Mesothelial cell of epicardium (in vitro differentiated cells): ENCODE measurements around the gene ARRB1. TPM values are rescaled to one million over a fixed set of nuclear protein-coding genes. Genes with fewer than 3 reads are reported as not detected.

ENCODE experiments used
- DNase-seq, 2 experiments: peaks; one replicate each; pipeline ENCODE4 v3.0.0; 2021; ENCODE audit warnings: low spot score in 2 of 2; ENCODE audit not compliant: unreplicated experiment in 2 of 2
- H3K27ac Mint-ChIP-seq: 2 replicates; pipeline ENCODE4 v1.8.0; 2021; ENCODE audit warnings: mixed read lengths
- H3K27me3 Mint-ChIP-seq: 2 replicates; pipeline ENCODE4 v1.8.0; 2021; ENCODE audit warnings: low read depth, mixed read lengths
- H3K36me3 Mint-ChIP-seq: 2 replicates; pipeline ENCODE4 v1.8.0; 2021; ENCODE audit warnings: mixed read lengths
- H3K4me1 Mint-ChIP-seq: 2 replicates; pipeline ENCODE4 v1.8.0; 2021; ENCODE audit warnings: mixed read lengths
- H3K4me3 Mint-ChIP-seq: 2 replicates; pipeline ENCODE4 v1.8.0; 2021; ENCODE audit warnings: mild to moderate bottlenecking, moderate library complexity, mixed read lengths
- H3K9me3 Mint-ChIP-seq: 2 replicates; pipeline ENCODE4 v1.8.0; 2021; ENCODE audit warnings: mixed read lengths
- CTCF ChIP-seq: fragments of 200-600 bp; sonication (generic); IDR thresholded peaks from one replicate; pipeline ENCODE4 v1.5.0; 2021; ENCODE audit warnings: antibody characterized with exemption; ENCODE audit not compliant: unreplicated experiment
- total RNA-seq: library from RNA; stranded (reverse); gene quantifications from 3 replicates; pipeline ENCODE4 v1.2.1, GENCODE V29; 2021

ARRB1 gene
- total RNA-seq, 1 donor from 2014 or later: 17.5 TPM

GRCh38 chr11:75346296-75346695 lies 5.2 kb downstream of the ARRB1 start:
- H3K4me1 Mint-ChIP-seq: peaks cover 52% of the 10 kb centered on the region
- DNase-seq: no peak
- H3K4me3 Mint-ChIP-seq: no peak overlapping the region
- no peaks in the 10 kb centered on the region for H3K9me3 Mint-ChIP-seq
- peaks cover 8% of the 10 kb centered on the region for H3K27me3 Mint-ChIP-seq
- H3K36me3 Mint-ChIP-seq: no peaks in the 10 kb centered on the region
- H3K27ac Mint-ChIP-seq: peak overlapping the region; percentile 39
- TF ChIP-seq CTCF: no peak

- no peak for DNase-seq
- Mint-ChIP-seq H3K27me3 (peaks cover 3% of the 10 kb centered on the region), H3K27ac (peak overlapping the region; percentile 25), H3K9me3 (no peaks in the 10 kb centered on the region), H3K36me3 (no peaks in the 10 kb centered on the region), H3K4me1 (peaks cover 54% of the 10 kb centered on the region), H3K4me3 (no peak overlapping the region)
- TF ChIP-seq CTCF: no peak
These were observed 5.9 kb downstream of the ARRB1 start for GRCh38 chr11:75345455-75346160.

GRCh38 chr11:75344761-75345454 lies 6.6 kb downstream of the ARRB1 start:
- peaks cover 55% of the 10 kb centered on the region for H3K4me1 Mint-ChIP-seq
- H3K27ac Mint-ChIP-seq: peak overlapping the region; percentile 43
- no peaks in the 10 kb centered on the region for H3K36me3 Mint-ChIP-seq
- H3K27me3 Mint-ChIP-seq: no peaks in the 10 kb centered on the region
- no peak for DNase-seq
- no peaks in the 10 kb centered on the region for H3K9me3 Mint-ChIP-seq
- no peak overlapping the region for H3K4me3 Mint-ChIP-seq
- TF ChIP-seq CTCF: no peak

- no peak for DNase-seq
- peaks cover 58% of the 10 kb centered on the region for H3K4me1 Mint-ChIP-seq
- TF ChIP-seq CTCF: no peak
- H3K27me3 Mint-ChIP-seq: no peaks in the 10 kb centered on the region
- no peak overlapping the region for H3K27ac Mint-ChIP-seq
- no peaks in the 10 kb centered on the region for H3K9me3 Mint-ChIP-seq
- H3K4me3 Mint-ChIP-seq: no peak overlapping the region
- H3K36me3 Mint-ChIP-seq: no peaks in the 10 kb centered on the region
These were observed 7.3 kb downstream of the ARRB1 start for GRCh38 chr11:75344186-75344585.

- peaks cover 63% of the 10 kb centered on the region for H3K4me1 Mint-ChIP-seq
- no peak for DNase-seq
- no peaks in the 10 kb centered on the region for H3K36me3 Mint-ChIP-seq
- H3K9me3 Mint-ChIP-seq: no peaks in the 10 kb centered on the region
- H3K27ac Mint-ChIP-seq: peak overlapping the region; percentile 41
- no peak overlapping the region for H3K4me3 Mint-ChIP-seq
- no peaks in the 10 kb centered on the region for H3K27me3 Mint-ChIP-seq
- TF ChIP-seq CTCF: no peak
These were observed 8.2 kb downstream of the ARRB1 start for GRCh38 chr11:75342966-75343870.
